ENCODE data around the gene MAP3K19.
"Not testable (repeated sequence)": the region's sequence is repeated elsewhere in the genome, so short reads cannot be mapped to it uniquely, and the experiment has no call there.

The MAP3K19 gene

GRCh38 chr2:135037831-135038230 is 9.4 kb downstream of the MAP3K19 start:
- no peaks in the 10 kb centered on the region for H3K9me3 ChIP-seq (ENCODE audit: control insufficient read depth, insufficient read depth, low read depth, low read length)
- TF ChIP-seq, protein P1, sequence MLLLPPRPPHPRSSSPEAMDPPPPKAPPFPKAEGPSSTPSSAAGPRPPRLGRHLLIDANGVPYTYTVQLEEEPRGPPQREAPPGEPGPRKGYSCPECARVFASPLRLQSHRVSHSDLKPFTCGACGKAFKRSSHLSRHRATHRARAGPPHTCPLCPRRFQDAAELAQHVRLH (tag by site-specific recombination; IDR thresholded peaks at IDR 0.05): no peak
- TF ChIP-seq HOXC10 (CRISPR knock-in tag; IDR thresholded peaks at IDR 0.05): no peak
- no peak for TF ChIP-seq KLF16 (tag by site-specific recombination; IDR thresholded peaks at IDR 0.05)
- no peak for TF ChIP-seq ZFP3 (tag by site-specific recombination; IDR thresholded peaks at IDR 0.05; ENCODE audit: low read depth)
- no peak for TF ChIP-seq ZSCAN23 (tag by site-specific recombination; IDR thresholded peaks at IDR 0.05)
- no peak for TF ChIP-seq IKZF3 (tag by site-specific recombination; IDR thresholded peaks at IDR 0.05)
- TF ChIP-seq OSR2 (tag by site-specific recombination; IDR thresholded peaks at IDR 0.05): no peak
- TF ChIP-seq, protein P2, sequence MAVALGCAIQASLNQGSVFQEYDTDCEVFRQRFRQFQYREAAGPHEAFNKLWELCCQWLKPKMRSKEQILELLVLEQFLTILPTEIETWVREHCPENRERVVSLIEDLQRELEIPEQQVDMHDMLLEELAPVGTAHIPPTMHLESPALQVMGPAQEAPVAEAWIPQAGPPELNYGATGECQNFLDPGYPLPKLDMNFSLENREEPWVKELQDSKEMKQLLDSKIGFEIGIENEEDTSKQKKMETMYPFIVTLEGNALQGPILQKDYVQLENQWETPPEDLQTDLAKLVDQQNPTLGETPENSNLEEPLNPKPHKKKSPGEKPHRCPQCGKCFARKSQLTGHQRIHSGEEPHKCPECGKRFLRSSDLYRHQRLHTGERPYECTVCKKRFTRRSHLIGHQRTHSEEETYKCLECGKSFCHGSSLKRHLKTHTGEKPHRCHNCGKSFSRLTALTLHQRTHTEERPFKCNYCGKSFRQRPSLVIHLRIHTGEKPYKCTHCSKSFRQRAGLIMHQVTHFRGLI (tag by site-specific recombination; IDR thresholded peaks at IDR 0.05): no peak
- no peak for TF ChIP-seq ZNF223 (tag by site-specific recombination; IDR thresholded peaks at IDR 0.05)

DNA sequence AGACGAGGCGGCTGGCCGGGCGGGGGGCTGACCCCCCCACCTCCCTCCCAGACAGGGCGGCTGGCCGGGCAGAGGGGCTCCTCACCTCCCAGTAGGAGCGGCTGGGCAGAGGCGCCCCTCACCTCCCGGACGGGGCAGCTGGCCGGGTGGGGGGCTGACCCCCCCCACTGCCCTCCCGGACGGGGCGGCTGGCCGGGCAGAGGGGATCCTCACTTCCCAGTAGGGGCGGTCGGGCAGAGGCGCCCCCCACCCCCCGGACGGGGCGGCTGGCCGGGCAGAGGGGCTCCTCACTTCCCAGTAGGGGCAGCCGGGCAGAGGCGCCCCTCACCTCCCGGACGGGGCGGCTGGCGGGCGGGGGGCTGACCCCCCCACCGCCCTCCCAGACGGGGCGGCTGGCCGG is 14.0 kb downstream of the MAP3K19 start:
- H3K9me3 ChIP-seq (ENCODE audit: control insufficient read depth, insufficient read depth, low read depth, low read length); H3K4me3 ChIP-seq (ENCODE audit: low read depth, low read length); POLR2A ChIA-PET; H3K27ac ChIP-seq (ENCODE audit: extremely low read depth, low read depth, low read length); CTCF ChIA-PET; H3K4me1 ChIP-seq (ENCODE audit: control insufficient read depth, insufficient read depth, low read length); H3K36me3 ChIP-seq (ENCODE audit: control insufficient read depth in 2 of 2, insufficient read depth in 1 of 2, low read length in 2 of 2): not testable (repeated sequence)

More at GRCh38 chr2:135037831-135038230, 9.4 kb downstream of the MAP3K19 start:
- POLR2A ChIA-PET: no interaction called here
- CTCF ChIA-PET: interaction anchor here (0.6 to 1.1 kb wide), 3 partner anchors 11 to 33 kb away, joined by 3 read pairs; no protein-coding TSS in a partner anchor
- Histone ChIP-seq H3K27ac (ENCODE audit: extremely low read depth, low read depth, low read length) (no peak overlapping the region), H3K36me3 (ENCODE audit: control insufficient read depth in 2 of 2, insufficient read depth in 1 of 2, low read length in 2 of 2) (no peaks in the 10 kb centered on the region), H3K4me1 (ENCODE audit: control insufficient read depth, insufficient read depth, low read length) (no peaks in the 10 kb centered on the region), H3K4me3 (ENCODE audit: low read depth, low read length) (no peak overlapping the region)

- CTCF ChIA-PET: no interaction called here
- H3K9me3 ChIP-seq (ENCODE audit: control insufficient read depth, insufficient read depth, low read depth, low read length): no peaks in the 10 kb centered on the region
- no peaks in the 10 kb centered on the region for H3K4me1 ChIP-seq (ENCODE audit: control insufficient read depth, insufficient read depth, low read length)
- no peaks in the 10 kb centered on the region for H3K36me3 ChIP-seq (ENCODE audit: control insufficient read depth in 2 of 2, insufficient read depth in 1 of 2, low read length in 2 of 2)
- POLR2A ChIA-PET: no interaction called here
- H3K27ac ChIP-seq (ENCODE audit: extremely low read depth, low read depth, low read length): no peak overlapping the region
- no peak overlapping the region for H3K4me3 ChIP-seq (ENCODE audit: low read depth, low read length)
- TF ChIP-seq REST (tag by site-specific recombination; IDR thresholded peaks at IDR 0.05): peak; percentile 89
- TF ChIP-seq ZNF658 (tag by site-specific recombination; IDR thresholded peaks at IDR 0.05): no peak
- no peak for TF ChIP-seq ZNF132 (tag by site-specific recombination; IDR thresholded peaks at IDR 0.05; ENCODE audit: borderline replicate concordance)
- TF ChIP-seq KLF10 (tag by site-specific recombination; IDR thresholded peaks at IDR 0.05): no peak
These were observed 16.4 kb downstream of the MAP3K19 start for GRCh38 chr2:135030826-135031225.

DNA sequence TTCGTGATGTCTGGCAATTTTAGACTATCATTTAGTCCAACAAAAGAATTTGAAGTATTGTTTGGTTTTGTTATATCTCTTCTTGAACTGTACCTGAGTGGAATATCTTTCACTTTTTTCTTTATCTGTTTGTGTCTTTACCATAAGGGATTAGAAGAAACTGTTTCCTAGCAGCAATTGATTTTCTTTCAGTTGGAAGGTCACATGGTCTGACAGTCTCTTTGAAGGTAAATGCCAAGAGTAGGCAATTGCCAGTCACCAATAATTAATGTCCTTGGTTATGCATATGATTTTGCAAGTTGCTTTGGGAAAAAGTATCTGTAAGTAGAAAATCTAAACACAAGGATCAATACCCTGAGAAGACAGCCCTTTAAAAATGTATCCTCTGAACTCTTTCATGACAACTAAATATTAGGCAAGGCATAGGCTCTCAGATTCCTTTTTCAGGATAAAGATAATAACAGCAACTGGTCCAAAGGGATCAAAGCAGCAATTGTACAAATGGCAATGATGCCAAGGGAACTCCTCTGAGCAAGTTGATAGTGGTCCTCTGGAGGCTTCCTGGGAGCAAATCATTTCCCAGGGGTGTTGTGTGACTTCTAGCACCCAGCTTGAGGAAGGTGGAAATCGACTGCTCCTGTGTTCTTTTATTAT is 17.6 kb downstream of the MAP3K19 start:
- Histone ChIP-seq H3K4me3 (ENCODE audit: low read depth, low read length) (no peak overlapping the region), H3K4me1 (ENCODE audit: control insufficient read depth, insufficient read depth, low read length) (no peaks in the 10 kb centered on the region), H3K36me3 (ENCODE audit: control insufficient read depth in 2 of 2, insufficient read depth in 1 of 2, low read length in 2 of 2) (no peaks in the 10 kb centered on the region), H3K27ac (ENCODE audit: extremely low read depth, low read depth, low read length) (no peak overlapping the region), H3K9me3 (ENCODE audit: control insufficient read depth, insufficient read depth, low read depth, low read length) (no peaks in the 10 kb centered on the region)
- ChIA-PET CTCF (no interaction called here), POLR2A (no interaction called here)
- TF ChIP-seq ZNF521 (tag by site-specific recombination; IDR thresholded peaks at IDR 0.05) (no peak), ZNF660 (tag by site-specific recombination; IDR thresholded peaks at IDR 0.05) (no peak), ZNF501 (tag by site-specific recombination; IDR thresholded peaks at IDR 0.05) (no peak), ZNF274 (IDR thresholded peaks at IDR 0.05; ENCODE audit: low read length) (no peak), ZNF274 (tag by site-specific recombination; IDR thresholded peaks at IDR 0.05; ENCODE audit: borderline replicate concordance) (no peak), ZNF354C (tag by site-specific recombination; IDR thresholded peaks at IDR 0.05; ENCODE audit: borderline replicate concordance, low read depth) (no peak), ZNF626 (tag by site-specific recombination; IDR thresholded peaks at IDR 0.05) (no peak), ZNF292 (tag by site-specific recombination; IDR thresholded peaks at IDR 0.05; ENCODE audit: borderline replicate concordance, low read depth) (no peak)
- TF ChIP-seq, protein P3, sequence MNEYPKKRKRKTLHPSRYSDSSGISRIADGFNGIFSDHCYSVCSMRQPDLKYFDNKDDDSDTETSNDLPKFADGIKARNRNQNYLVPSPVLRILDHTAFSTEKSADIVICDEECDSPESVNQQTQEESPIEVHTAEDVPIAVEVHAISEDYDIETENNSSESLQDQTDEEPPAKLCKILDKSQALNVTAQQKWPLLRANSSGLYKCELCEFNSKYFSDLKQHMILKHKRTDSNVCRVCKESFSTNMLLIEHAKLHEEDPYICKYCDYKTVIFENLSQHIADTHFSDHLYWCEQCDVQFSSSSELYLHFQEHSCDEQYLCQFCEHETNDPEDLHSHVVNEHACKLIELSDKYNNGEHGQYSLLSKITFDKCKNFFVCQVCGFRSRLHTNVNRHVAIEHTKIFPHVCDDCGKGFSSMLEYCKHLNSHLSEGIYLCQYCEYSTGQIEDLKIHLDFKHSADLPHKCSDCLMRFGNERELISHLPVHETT (tag by site-specific recombination; IDR thresholded peaks at IDR 0.05): no peak

Data from HEK293 (cell line).